Liver (tissue), 9 donors: ENCODE data around the gene FKRP. TPM values are rescaled to one million over a fixed set of nuclear protein-coding genes. Genes with fewer than 3 reads are reported as not detected.

Experiments used
- DNase-seq: peaks from one replicate; pipeline ENCODE4 v3.0.0-alpha.2; 2017; ENCODE audit warnings: low spot score
- H3K27ac ChIP-seq, 2 donors: one replicate each; pipeline ENCODE4 v1.7.0; 2013; ENCODE audit warnings: inconsistent platforms in 2 of 2, low read length in 2 of 2, control low read depth in 1 of 2, low read depth in 1 of 2, mild to moderate bottlenecking in 1 of 2
- H3K27me3 ChIP-seq, 4 donors: one replicate each; pipeline versions ENCODE4 v1.6.1 to v1.7.0; 2013; ENCODE audit warnings: low read length in 3 of 4, inconsistent platforms in 1 of 4, mild to moderate bottlenecking in 1 of 4, moderate library complexity in 1 of 4; ENCODE audit not compliant: control insufficient read depth in 4 of 4, insufficient read depth in 4 of 4
- H3K36me3 ChIP-seq, 4 donors: one replicate each; pipeline versions ENCODE4 v1.6.1 to v1.7.0; 2013; ENCODE audit warnings: low read length in 3 of 4, mild to moderate bottlenecking in 3 of 4, low read depth in 1 of 4, moderate library complexity in 1 of 4; ENCODE audit not compliant: control insufficient read depth in 4 of 4, insufficient read depth in 3 of 4
- H3K4me1 ChIP-seq, 4 donors: one replicate each; pipeline versions ENCODE4 v1.6.1 to v1.7.0; 2013; ENCODE audit warnings: low read length in 3 of 4, mild to moderate bottlenecking in 3 of 4, moderate library complexity in 1 of 4; ENCODE audit not compliant: control insufficient read depth in 4 of 4, insufficient read depth in 4 of 4
- H3K4me3 ChIP-seq, 3 donors: one replicate each; pipeline versions ENCODE4 v1.6.1 to v1.7.0; 2013; ENCODE audit warnings: low read length in 3 of 3, control low read depth in 1 of 3, low read depth in 1 of 3, mild to moderate bottlenecking in 1 of 3
- H3K9ac ChIP-seq, 2 donors: one replicate each; pipeline ENCODE4 v1.7.0; 2013; ENCODE audit warnings: low read length in 2 of 2, mild to moderate bottlenecking in 2 of 2, moderate library complexity in 2 of 2, control low read depth in 1 of 2, low read depth in 1 of 2
- H3K9me3 ChIP-seq, 4 donors: one replicate each; pipeline versions ENCODE4 v1.6.1 to v1.7.0; 2013; ENCODE audit warnings: low read length in 3 of 4; ENCODE audit not compliant: control insufficient read depth in 4 of 4
- ATF3 ChIP-seq: IDR thresholded peaks from 2 replicates; pipeline ENCODE4 v1.6.1; 2016; ENCODE audit warnings: antibody characterized with exemption
- CTCF ChIP-seq: fragments of 150-350 bp; IDR thresholded peaks from 2 replicates; pipeline ENCODE4 v1.5.1; 2017; ENCODE audit warnings: improper control_type of control experiment, low read depth, low read length; ENCODE audit not compliant: missing input control
- FOXA1 ChIP-seq: IDR thresholded peaks from 2 replicates; pipeline ENCODE4 v1.6.1; 2016; ENCODE audit warnings: antibody characterized with exemption
- FOXA2 ChIP-seq: IDR thresholded peaks from 2 replicates; pipeline ENCODE4 v1.6.1; 2016; ENCODE audit warnings: antibody characterized with exemption
- GABPA ChIP-seq, 2 donors: IDR thresholded peaks in 1 of 2; conservative IDR thresholded peaks in 1 of 2; 2 replicates each; pipeline ENCODE4 v1.6.1; 2016; ENCODE audit warnings: antibody characterized with exemption in 2 of 2, mild to moderate bottlenecking in 1 of 2, moderate library complexity in 1 of 2
- HNF4A ChIP-seq, 2 donors: conservative IDR thresholded peaks; 2 replicates each; pipeline ENCODE4 v1.6.1; 2016; ENCODE audit warnings: antibody characterized with exemption in 2 of 2, mild to moderate bottlenecking in 2 of 2
- HNF4G ChIP-seq: IDR thresholded peaks from 2 replicates; pipeline ENCODE4 v1.6.1; 2016; ENCODE audit warnings: antibody characterized with exemption
- JUND ChIP-seq, 2 donors: IDR thresholded peaks; 2 replicates each; pipeline ENCODE4 v1.6.1; 2016; ENCODE audit warnings: antibody characterized with exemption in 2 of 2
- MAX ChIP-seq: IDR thresholded peaks from 2 replicates; pipeline ENCODE4 v1.6.1; 2016; ENCODE audit warnings: antibody characterized with exemption
- REST ChIP-seq: IDR thresholded peaks from 2 replicates; pipeline ENCODE4 v1.6.1; 2016; ENCODE audit warnings: antibody characterized with exemption, mild to moderate bottlenecking
- RXRA ChIP-seq, 2 donors: IDR thresholded peaks; 2 replicates each; pipeline ENCODE4 v1.6.1; 2017 to 2018; ENCODE audit warnings: antibody characterized with exemption in 2 of 2, mild to moderate bottlenecking in 1 of 2
- SP1 ChIP-seq: IDR thresholded peaks from 2 replicates; pipeline ENCODE4 v1.6.1; 2018; ENCODE audit warnings: antibody characterized with exemption, mild to moderate bottlenecking
- TAF1 ChIP-seq: conservative IDR thresholded peaks from 2 replicates; pipeline ENCODE4 v1.6.1; 2016; ENCODE audit warnings: antibody characterized with exemption, mild to moderate bottlenecking
- YY1 ChIP-seq: IDR thresholded peaks from 2 replicates; pipeline ENCODE4 v1.6.1; 2016; ENCODE audit warnings: antibody characterized with exemption, mild to moderate bottlenecking
- WGBS: extraction: QIAGEN DNeasy Blood & Tissue Kit; methylation state at CpG from one replicate; pipeline ENCODE4 v1.1.7; 2013; 5-methylcytosine and 5-hydroxymethylcytosine counted together
- polyA plus RNA-seq, 2 donors: library from polyadenylated mRNA; stranded (reverse) in 1 of 2; unstranded in 1 of 2; fragments of 200-250 nt in 1 of 2; fragments of >200 nt in 1 of 2; fragmentation: Nextera tagmentation in 1 of 2; extraction: Ambion mirVana in 1 of 2; gene quantifications; one replicate each; pipeline versions ENCODE4 v1.2.1 to v1.2.3, GENCODE V29; 2013 to 2015
- total RNA-seq, 2 donors: library from RNA; depleted of rRNA; stranded (reverse); fragments of >200 nt; gene quantifications; one replicate each; pipeline ENCODE4 v1.2.3, GENCODE V29; 2014
- donor health status: healthy.
- donor health status: healthy.
- donor health status: healthy.
- donor health status: healthy.
- donor health status: healthy.

Gene FKRP
- total and polyA plus RNA-seq, 4 donors, result 2.5 to 11.1 (median 8.1) TPM

GRCh38 chr19:46729696-46730095 is 16.2 kb upstream of the FKRP start (continued):
- TF ChIP-seq FOXA1 (no peak), HNF4G (no peak), MAX (no peak), GABPA (IDR thresholded peaks at IDR 0.05 in 1 of 2, conservative IDR thresholded peaks at IDR 0.05 in 1 of 2) (no peak), YY1 (no peak), ATF3 (no peak)

- no peaks in the 10 kb centered on the region for H3K9me3 ChIP-seq
- no peak overlapping the region for H3K27ac ChIP-seq
- peaks cover 23 to 65% (median 34%) of the 10 kb centered on the region in 4 donors for H3K36me3 ChIP-seq
- no peak overlapping the region for H3K4me3 ChIP-seq
- TF ChIP-seq SP1 (no peak), FOXA2 (no peak), HNF4G (no peak), JUND (IDR thresholded peaks at IDR 0.05) (no peak), RXRA (IDR thresholded peaks at IDR 0.05) (no peak), REST (no peak), ATF3 (no peak), HNF4A (conservative IDR thresholded peaks at IDR 0.05) (no peak), CTCF (no peak)
- WGBS, result 96% methylated on average over 9 of the region's 9 CpGs
- peaks cover 0 to 26% (median 14%) of the 10 kb centered on the region in 4 donors for H3K4me1 ChIP-seq
- DNase-seq, result no peak
- no peaks in the 10 kb centered on the region for H3K27me3 ChIP-seq
- H3K9ac ChIP-seq, result no peak overlapping the region
Observed at GRCh38 chr19:46730187-46730586, 15.7 kb upstream of the FKRP start.

GRCh38 chr19:46730595-46730994 is 15.3 kb upstream of the FKRP start:
- TF ChIP-seq TAF1 (no peak), RXRA (IDR thresholded peaks at IDR 0.05) (no peak)
- DNase-seq, result no peak
- H3K4me3 ChIP-seq, result no peak overlapping the region
- H3K4me1 ChIP-seq, result peaks cover 0 to 26% (median 14%) of the 10 kb centered on the region in 4 donors
- H3K9me3 ChIP-seq, result no peaks in the 10 kb centered on the region
- no peak overlapping the region for H3K27ac ChIP-seq
- H3K36me3 ChIP-seq, result peaks cover 21 to 62% (median 31%) of the 10 kb centered on the region in 4 donors
- H3K27me3 ChIP-seq, result no peaks in the 10 kb centered on the region
- no peak overlapping the region for H3K9ac ChIP-seq
- 92% methylated on average over 14 of the region's 14 CpGs for WGBS
